ENCODE data around the gene RERE.

Gene RERE

GRCh38 chr1:8370905-8371315 is 446.5 kb downstream of the RERE start:
- DNase-seq = no peak

GRCh38 chr1:8370046-8370881 is 447.2 kb downstream of the RERE start:
- DNase-seq = no peak

GRCh38 chr1:8368956-8369639 is 448.3 kb downstream of the RERE start:
- DNase-seq = no peak

- DNase-seq = no peak
Observed at GRCh38 chr1:8367571-8368194, 449.8 kb downstream of the RERE start.

GRCh38 chr1:8365661-8366362 is 451.6 kb downstream of the RERE start:
- no peak for DNase-seq

GRCh38 chr1:8364528-8365442 is 452.7 kb downstream of the RERE start:
- DNase-seq = no peak

- no peak for DNase-seq
Observed at GRCh38 chr1:8363767-8364301, 453.6 kb downstream of the RERE start.

- no peak for DNase-seq
Observed at GRCh38 chr1:8363186-8363766, 454.2 kb downstream of the RERE start.

GRCh38 chr1:8362701-8363101 is 454.7 kb downstream of the RERE start:
- no peak for DNase-seq

- DNase-seq = no peak
Observed at GRCh38 chr1:8361198-8361849, 456.1 kb downstream of the RERE start.

- no peak for DNase-seq
Observed at GRCh38 chr1:8360493-8361197, 456.8 kb downstream of the RERE start.

GRCh38 chr1:8359617-8360481 is 457.6 kb downstream of the RERE start:
- DNase-seq = no peak

GRCh38 chr1:8358897-8359616 is 458.4 kb downstream of the RERE start:
- no peak for DNase-seq

GRCh38 chr1:8358241-8358896 is 459.1 kb downstream of the RERE start:
- no peak for DNase-seq

GRCh38 chr1:8357329-8358101 is 459.9 kb downstream of the RERE start:
- no peak for DNase-seq

- DNase-seq = no peak
Observed at GRCh38 chr1:8356256-8357209, 460.9 kb downstream of the RERE start.
